GM12878 (cell line): ENCODE data around the gene RCC1. TPM values are rescaled to one million over a fixed set of nuclear protein-coding genes. Genes with fewer than 3 reads are reported as not detected.

ENCODE experiments used
- ATAC-seq: fragments of 200-7000 bp; cut with Tn5 transposase; 3 replicates; pipeline ENCODE4 v1.9.1; 2020; ENCODE audit warnings: mild to moderate bottlenecking, moderate library complexity
- BruUV-seq: library from RNA; stranded (reverse); fragments of 400-500 nt; replicated peaks from 2 replicates; lab custom pipeline; 2021; lab: Mats Ljungman, UMichigan
- CTCF ChIA-PET: fragments of 300-600 bp; sonication (Branson Sonifier 250); formaldehyde crosslinking; extraction: SDS; loops from one replicate; lab custom pipeline; 2021; ENCODE audit warnings: inconsistent platforms; lab: Yijun Ruan, JAX
- POLR2A ChIA-PET: fragments of 350-600 bp; formaldehyde crosslinking; extraction: SDS; loops from one replicate; lab custom pipeline; 2021; ENCODE audit warnings: inconsistent platforms; lab: Charles Lee
- RAD21 ChIA-PET: fragments of 300-600 bp; sonication (Branson Sonifier 250); formaldehyde crosslinking; loops from one replicate; lab custom pipeline; 2023; ENCODE audit warnings: antibody characterized with exemption; ENCODE audit not compliant: unreplicated experiment; lab: Charles Lee
- SMC1A ChIA-PET: fragments of 300-600 bp; sonication (Branson Sonifier 250); formaldehyde crosslinking; loops from one replicate; lab custom pipeline; 2023; ENCODE audit not compliant: unreplicated experiment, uncharacterized antibody; lab: Charles Lee
- DNase-seq: peaks from one replicate; pipeline ENCODE4 v3.0.0-alpha.2; 2011; ENCODE audit warnings: low read depth, low spot score
- FAIRE-seq: peaks from 3 replicates; lab custom pipeline; 2011; peaks lifted over from hg19 to GRCh38; lab: Jason Lieb, UNC
- H2AFZ ChIP-seq: 2 replicates; pipeline ENCODE4 v1.6.0; 2011; ENCODE audit warnings: low read depth, low read length, control low read depth; ENCODE audit not compliant: control insufficient read depth
- H3K27ac ChIP-seq: 2 replicates; pipeline ENCODE4 v1.5.1; 2011; ENCODE audit warnings: control low read depth; ENCODE audit not compliant: control insufficient read depth, insufficient read depth
- H3K27me3 ChIP-seq, 2 experiments: replicated peaks in 1 of 2; 2 replicates each; pipeline versions ENCODE4 v1.6.0 to v1.6.1; 2011; ENCODE audit warnings: low read length in 1 of 2; ENCODE audit not compliant: control insufficient read depth in 2 of 2, insufficient read depth in 2 of 2
- H3K36me3 ChIP-seq, 2 experiments: 2 replicates each; pipeline ENCODE4 v1.5.1; 2011; ENCODE audit warnings: low read length in 1 of 2; ENCODE audit not compliant: control insufficient read depth in 2 of 2, insufficient read depth in 2 of 2
- H3K4me1 ChIP-seq: 2 replicates; pipeline ENCODE4 v1.6.1; 2011; ENCODE audit warnings: mild to moderate bottlenecking, low read length, moderate library complexity, mixed read lengths; ENCODE audit not compliant: control insufficient read depth, insufficient read depth
- H3K4me2 ChIP-seq: 2 replicates; pipeline ENCODE4 v1.6.0; 2011; ENCODE audit warnings: control low read depth; ENCODE audit not compliant: control insufficient read depth, insufficient read depth
- H3K4me3 ChIP-seq: fragments of 200-600 bp; sonication (generic); 2 replicates; pipeline ENCODE4 v1.5.1; 2016
- H3K79me2 ChIP-seq: 2 replicates; pipeline ENCODE4 v1.6.0; 2011; ENCODE audit warnings: low read length; ENCODE audit not compliant: control insufficient read depth, insufficient read depth
- H3K9ac ChIP-seq: 2 replicates; pipeline ENCODE4 v1.8.0; 2011; ENCODE audit warnings: low read length, control low read depth, mixed read lengths; ENCODE audit not compliant: control insufficient read depth, insufficient read depth
- H3K9me3 ChIP-seq: replicated peaks from 3 replicates; pipeline ENCODE4 v1.5.1; 2011; ENCODE audit warnings: mild to moderate bottlenecking, low read length; ENCODE audit not compliant: control insufficient read depth, insufficient read depth
- H4K20me1 ChIP-seq: 2 replicates; pipeline ENCODE4 v1.6.0; 2011; ENCODE audit not compliant: control insufficient read depth, insufficient read depth
- E2F4 ChIP-seq: IDR thresholded peaks from 2 replicates; pipeline ENCODE4 v1.6.1; 2012; ENCODE audit warnings: low read depth, low read length, improper control_type of control experiment
- E2F8 ChIP-seq: fragments of 450-650 bp; IDR thresholded peaks from 2 replicates; pipeline ENCODE4 v1.6.1; 2018; ENCODE audit warnings: mild to moderate bottlenecking, low read depth, moderate library complexity; ENCODE audit not compliant: partially characterized antibody
- IKZF2 ChIP-seq, 2 experiments: fragments of 450-650 bp; IDR thresholded peaks; 2 replicates each; pipeline ENCODE4 v1.6.1; 2017; ENCODE audit warnings: mild to moderate bottlenecking in 2 of 2, moderate library complexity in 2 of 2
- JUNB ChIP-seq: IDR thresholded peaks from 2 replicates; pipeline ENCODE4 v1.6.1; 2016; ENCODE audit warnings: antibody characterized with exemption, mild to moderate bottlenecking
- JUND ChIP-seq: IDR thresholded peaks from 2 replicates; pipeline ENCODE4 v1.6.1; 2012; ENCODE audit warnings: low read depth, mild to moderate bottlenecking, low read length, improper control_type of control experiment, moderate library complexity
- KAT2A ChIP-seq: conservative IDR thresholded peaks from 2 replicates; pipeline ENCODE4 v1.6.1; 2011; ENCODE audit warnings: low read depth, low read length; ENCODE audit not compliant: control insufficient read depth
- MEF2B ChIP-seq: fragments of 450-650 bp; IDR thresholded peaks from 2 replicates; pipeline ENCODE4 v1.6.1; 2018; ENCODE audit warnings: mild to moderate bottlenecking, moderate library complexity; ENCODE audit not compliant: partially characterized antibody, poor library complexity, severe bottlenecking
- NFIC ChIP-seq: IDR thresholded peaks from 2 replicates; pipeline ENCODE4 v1.6.1; 2012; ENCODE audit warnings: low read depth, mild to moderate bottlenecking, inconsistent platforms, low read length, moderate library complexity
- NR2C2 ChIP-seq: IDR thresholded peaks from 2 replicates; pipeline ENCODE4 v1.6.1; 2011; ENCODE audit warnings: borderline replicate concordance, low read depth; ENCODE audit not compliant: control insufficient read depth, insufficient read length
- PAX5 ChIP-seq: IDR thresholded peaks from 2 replicates; pipeline ENCODE4 v1.6.1; 2011; ENCODE audit warnings: low read depth, low read length, borderline replicate concordance
- USF1 ChIP-seq: IDR thresholded peaks from 2 replicates; pipeline ENCODE4 v1.6.1; 2011; ENCODE audit warnings: borderline replicate concordance, low read depth, mild to moderate bottlenecking, moderate library complexity, mixed read lengths, low read length; ENCODE audit not compliant: insufficient read depth; ENCODE audit errors: extremely low read length
- USF2 ChIP-seq: IDR thresholded peaks from 2 replicates; pipeline ENCODE4 v1.6.1; 2011; ENCODE audit warnings: low read depth, low read length, improper control_type of control experiment, borderline replicate concordance
- ZNF207 ChIP-seq: fragments of 450-650 bp; IDR thresholded peaks from 2 replicates; pipeline ENCODE4 v1.6.1; 2014; ENCODE audit warnings: antibody characterized with exemption, mild to moderate bottlenecking, borderline replicate concordance
- in situ Hi-C: fragments of 300-500 bp; cut with MboI; formaldehyde crosslinking; loops from 9 replicates; pipeline ENCODE4 v1.14.3; 2018; ENCODE audit warnings: mixed read lengths
- intact Hi-C: fragments of 100-400 bp; cut with micrococcal nuclease; formaldehyde crosslinking; loops from one replicate; pipeline ENCODE4 v1.14.2; 2022; ENCODE audit not compliant: unreplicated experiment
- polyA plus RNA-seq, 11 experiments: library from polyadenylated mRNA; depleted of rRNA in 4 of 11; unstranded in 6 of 11; stranded (reverse) in 5 of 11; fragments of >200 nt; fragmentation: Nextera tagmentation in 4 of 11; fragmentation: Illumina TruSeq in 1 of 11; extraction: Ambion mirVana in 4 of 11; extraction: Trizol in 1 of 11; gene quantifications; 1 replicate in 1 of 11; 2 replicates in 10 of 11; pipeline versions ENCODE4 v1.2.1 to v1.2.3, GENCODE V29; 2011 to 2016; ENCODE audit warnings: inconsistent platforms in 2 of 11, missing spikeins in 2 of 11, low read depth in 1 of 11
- total RNA-seq, 4 experiments: library from RNA; depleted of rRNA in 3 of 4; stranded (reverse); fragments of >200 nt in 3 of 4; fragmentation: Illumina TruSeq in 1 of 4; extraction: Trizol in 1 of 4; gene quantifications; 2 replicates each; pipeline versions ENCODE4 v1.2.1 to v1.2.3, GENCODE V29; 2013 to 2021

Gene RCC1
- total and polyA plus RNA-seq, 10 of the 15 experiments (the other 5 are each of a cell fraction or from before 2014, with no cell fraction given) = 8.3 to 99.4 (median 74.6) TPM

- no peak for TF ChIP-seq NR2C2
These were observed 55.0 kb downstream of the RCC1 start (continued) for GRCh38 chr1:28560886-28561285.

GRCh38 chr1:28564310-28564709 is 58.5 kb downstream of the RCC1 start:
- in situ Hi-C loops (no loop called here), intact Hi-C loops (no loop called here)
- H3K27ac ChIP-seq = no peak overlapping the region
- ChIA-PET POLR2A (interaction anchor here (1.3 to 1.5 kb wide), 2 partner anchors 15 to 18 kb away, joined by 3 read pairs; no protein-coding TSS in a partner anchor), RAD21 (no interaction called here), SMC1A (interaction anchor here (0.9 to 1.5 kb wide), 4 partner anchors 11 to 316 kb away, joined by 3 to 5 read pairs (median 3); partner anchors contain the start of gene TRNAU1AP), CTCF (interaction anchor here (0.5 to 1.6 kb wide), 4 partner anchors 13 to 315 kb away, joined by 3 to 6 read pairs (median 4); no protein-coding TSS in a partner anchor)
- ATAC-seq = no peak
- no peaks in the 10 kb centered on the region for H3K79me2 ChIP-seq
- no peaks in the 10 kb centered on the region for H3K4me1 ChIP-seq
- no peaks in the 10 kb centered on the region for H3K27me3 ChIP-seq
- no peak overlapping the region for H2AFZ ChIP-seq
- no peak overlapping the region for H3K4me2 ChIP-seq
- no peak for DNase-seq
- no TSS peak for BruUV-seq
- no peak overlapping the region for H3K4me3 ChIP-seq
- no peaks in the 10 kb centered on the region for H3K9me3 ChIP-seq
- no peak for FAIRE-seq
- TF ChIP-seq JUNB = no peak
- TF ChIP-seq USF2 = no peak
- no peak for TF ChIP-seq IKZF2 (IDR thresholded peaks at IDR 0.05)
- no peak for TF ChIP-seq JUND
- no peak for TF ChIP-seq E2F8
- TF ChIP-seq NFIC = no peak
- no peak for TF ChIP-seq KAT2A
- no peak for TF ChIP-seq ZNF207
- TF ChIP-seq PAX5 = no peak
- no peak for TF ChIP-seq MEF2B
- no peak for TF ChIP-seq USF1
- TF ChIP-seq E2F4 = no peak
- TF ChIP-seq, all 136 proteins: peak for 0
- Histone ChIP-seq H3K9ac (no peak overlapping the region), H3K36me3 (peaks cover 10 to 21% of the 10 kb centered on the region in 2 experiments), H4K20me1 (no peaks in the 10 kb centered on the region)
